HG03045 (cell line): ENCODE results near the gene RNF217.
"Not testable (repeated sequence)": the region's sequence is repeated elsewhere in the genome, so short reads cannot be mapped to it uniquely, and the experiment has no call there.

ENCODE experiments used
- ATAC-seq: cut with Tn5 transposase; IDR thresholded peaks from one replicate; pipeline ENCODE4 v1.9.1; 2021; ENCODE audit warnings: mild to moderate bottlenecking, moderate library complexity; ENCODE audit not compliant: unreplicated experiment

RNF217 gene

DNA sequence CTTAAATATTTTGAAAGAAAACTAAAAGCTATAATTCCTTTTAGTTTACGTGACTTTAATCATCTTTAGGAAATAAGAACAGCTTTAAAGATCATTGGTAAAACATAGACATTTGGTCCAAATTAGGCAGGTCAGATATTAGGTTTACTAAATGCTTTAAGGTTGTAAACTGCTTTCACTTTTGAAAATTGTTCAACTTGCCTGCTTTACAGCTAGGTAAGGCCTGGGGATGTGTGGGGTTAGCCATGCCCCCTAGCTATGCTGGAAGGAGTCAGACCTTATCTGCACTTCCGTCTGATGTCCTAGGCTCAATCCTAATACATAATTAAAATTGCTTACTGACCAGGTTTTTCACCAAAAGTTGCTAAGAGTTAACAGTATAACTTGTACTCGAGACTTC is 160.8 kb downstream of the RNF217 start:
- ATAC-seq = no peak

DNA sequence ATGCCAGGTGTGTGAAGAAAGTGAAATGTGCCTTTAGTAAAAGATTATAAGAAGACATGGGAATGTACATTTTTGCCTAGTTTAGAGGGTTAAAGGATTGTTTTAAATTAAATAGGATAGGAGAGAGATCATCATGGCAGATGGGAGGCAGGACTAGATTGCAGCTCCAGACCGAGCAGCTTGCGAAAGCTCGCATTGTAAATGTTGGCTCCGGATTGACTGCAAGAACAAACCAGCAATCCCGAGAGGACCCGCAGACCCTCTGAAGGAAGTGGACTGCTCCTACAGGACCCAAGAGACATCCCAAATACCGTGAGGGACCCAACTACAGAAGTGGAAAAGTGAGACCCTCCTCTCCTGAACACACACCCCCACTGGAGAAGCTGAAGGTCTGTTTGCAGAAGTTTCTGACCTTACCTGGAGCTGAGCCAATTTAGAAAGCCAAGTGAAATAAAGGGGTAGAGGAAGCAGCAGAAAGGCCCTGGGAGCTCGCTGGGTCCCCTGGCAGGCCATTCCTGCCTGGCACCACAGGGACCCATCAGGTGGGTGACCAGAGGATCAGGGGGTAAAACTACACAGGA is 161.3 kb downstream of the RNF217 start:
- ATAC-seq = no peak

DNA sequence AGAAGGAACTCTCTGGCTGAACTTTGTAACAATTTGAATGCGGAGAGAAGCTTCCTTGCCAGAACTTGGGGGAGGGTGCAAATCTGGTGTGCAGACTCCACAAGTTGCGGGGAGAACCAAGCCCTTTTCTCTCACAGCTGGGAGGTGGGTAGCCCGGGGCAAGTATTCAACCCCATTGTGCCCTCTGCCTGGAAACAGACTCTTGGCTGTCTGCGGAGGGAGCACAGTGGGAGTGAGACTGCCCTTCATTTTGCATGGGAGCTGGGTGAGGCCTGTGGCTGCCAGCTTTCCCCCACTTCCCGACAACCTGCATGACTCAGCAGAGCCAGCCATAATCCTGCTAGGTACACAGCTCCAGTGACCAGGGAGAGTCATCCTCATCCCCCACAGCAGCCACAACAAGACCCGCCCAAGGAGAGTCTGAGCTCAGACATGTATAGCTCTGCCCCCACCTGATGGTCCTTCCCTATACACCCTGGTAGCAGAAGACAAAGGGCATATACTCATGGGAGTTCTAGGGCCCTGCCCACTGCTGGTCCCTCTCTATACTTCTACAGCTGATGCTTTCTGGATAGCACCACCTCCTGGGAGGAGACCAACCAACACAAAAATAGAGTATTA is 161.9 kb downstream of the RNF217 start:
- no peak for ATAC-seq

DNA sequence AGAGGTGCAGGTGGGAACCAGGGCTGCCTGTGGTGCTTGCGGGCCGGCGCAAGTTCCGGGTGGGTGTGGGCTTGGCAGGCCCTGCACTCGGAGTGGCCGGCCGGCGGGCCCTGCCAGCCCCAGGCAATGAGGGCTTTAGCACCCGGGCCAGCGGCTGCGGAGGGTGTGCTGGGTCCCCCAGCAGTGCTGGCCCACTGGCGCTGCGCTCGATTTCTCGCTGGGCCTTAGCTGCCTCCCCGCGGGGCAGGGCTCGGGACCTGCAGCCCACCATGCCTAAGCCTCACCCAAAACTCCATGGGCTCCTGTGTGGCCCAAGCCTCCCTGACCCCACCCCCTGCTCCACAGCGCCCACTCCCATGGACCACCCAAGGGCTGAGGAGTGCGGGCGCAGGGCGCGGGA is 163.6 kb downstream of the RNF217 start:
- not testable (repeated sequence) for ATAC-seq

- ATAC-seq = no peak
Measured at GRCh38 chr6:125129354-125129753, 167.1 kb downstream of the RNF217 start.

- no peak for ATAC-seq
Measured at GRCh38 chr6:125132058-125132457, 169.8 kb downstream of the RNF217 start.

DNA sequence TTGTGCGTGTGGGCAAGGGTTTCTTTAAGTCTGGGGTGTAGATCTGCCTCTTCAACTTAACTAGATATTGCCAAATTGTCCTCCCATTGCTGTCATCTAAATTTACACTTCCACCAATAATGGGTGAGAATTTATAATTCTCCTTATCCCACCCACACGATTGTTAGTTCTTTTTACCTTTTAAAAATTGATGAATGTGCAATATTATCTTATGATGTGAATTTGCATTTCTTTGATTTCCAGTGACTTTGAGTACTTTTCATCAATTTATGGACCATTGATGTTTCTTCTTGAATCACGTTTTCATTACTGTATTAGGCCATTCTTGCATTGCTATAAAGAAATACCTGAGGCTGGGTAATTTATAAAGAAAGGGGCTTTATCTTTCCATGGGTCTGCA is 174.1 kb downstream of the RNF217 start:
- ATAC-seq = no peak

DNA sequence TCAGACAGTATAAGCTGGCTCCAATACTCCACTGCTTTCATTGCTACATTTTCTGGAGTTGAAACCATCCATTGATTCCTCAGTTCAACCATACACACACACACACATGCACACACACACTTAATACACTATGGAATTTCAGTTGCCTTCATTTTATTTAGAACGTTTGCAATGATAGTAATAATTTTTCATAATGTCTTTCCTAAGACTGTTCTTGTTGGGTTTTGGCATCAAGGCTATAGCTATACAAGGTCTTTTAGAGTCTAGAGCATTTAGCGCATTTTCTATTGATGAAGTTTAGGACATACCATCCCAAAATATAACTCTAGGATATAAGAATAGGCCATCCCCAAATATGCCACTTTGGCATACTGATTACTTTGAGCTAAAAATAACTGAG is 175.8 kb downstream of the RNF217 start:
- ATAC-seq = no peak

DNA sequence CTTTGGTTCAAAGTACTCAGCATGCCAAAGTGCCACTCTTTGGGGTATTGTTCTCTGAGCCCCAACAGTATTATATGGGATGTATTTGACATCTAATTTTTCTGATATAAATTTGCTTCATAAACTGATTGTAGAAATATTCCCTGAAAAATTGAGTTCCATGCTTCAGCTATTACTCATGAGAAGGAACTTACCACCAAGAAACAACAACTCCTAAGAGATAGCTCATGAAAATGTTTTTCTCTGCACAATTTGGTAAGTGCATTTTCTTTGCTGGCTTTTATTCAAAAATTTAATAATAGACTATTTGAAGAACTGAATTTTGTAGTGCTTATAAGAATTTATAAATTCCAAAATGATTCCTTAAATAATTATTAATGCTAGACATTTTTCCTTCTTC is 178.6 kb downstream of the RNF217 start:
- ATAC-seq = no peak
